Measurements from ENCODE around the gene MID2.
"Not testable (repeated sequence)": the region's sequence is repeated elsewhere in the genome, so short reads cannot be mapped to it uniquely, and the experiment has no call there.

Gene MID2

GRCh38 chrX:107955337-107955736 lies 129.7 kb downstream of the MID2 start:
- not testable (repeated sequence) for DNase-seq (ENCODE audit: low read depth)

GRCh38 chrX:107968623-107969022 lies 143.0 kb downstream of the MID2 start:
- no peak for DNase-seq (ENCODE audit: low read depth)

GRCh38 chrX:107970073-107970472 lies 144.4 kb downstream of the MID2 start:
- DNase-seq (ENCODE audit: low read depth) = no peak

- no peak for DNase-seq (ENCODE audit: low read depth)
Observed at GRCh38 chrX:107971636-107972035, 146.0 kb downstream of the MID2 start.
